ENCODE results near the gene NR5A1.
A peak's percentile ranks its signal among the peaks of the same experiment; 100 is the strongest.

Gene NR5A1

GRCh38 chr9:124452326-124452725, 54.9 kb downstream of the NR5A1 start:
- TF ChIP-seq POLR2A (IDR thresholded peaks at IDR 0.05; ENCODE audit: low read length) (no peak), GATA1 (IDR thresholded peaks at IDR 0.05; ENCODE audit: low read depth, low read length) (no peak)

GRCh38 chr9:124450931-124451661, 56.1 kb downstream of the NR5A1 start:
- TF ChIP-seq GATA1 (IDR thresholded peaks at IDR 0.05; ENCODE audit: low read depth, low read length), result no peak
- no peak for TF ChIP-seq POLR2A (IDR thresholded peaks at IDR 0.05; ENCODE audit: low read length)
- no peak for DNase-seq

More at GRCh38 chr9:124452326-124452725, 54.9 kb downstream of the NR5A1 start:
- no peak for DNase-seq

GRCh38 chr9:124450241-124450924, 56.8 kb downstream of the NR5A1 start, which contains the start of gene ADGRD2:
TSS of gene ADGRD2 (plus strand) at chr9:124450451. CDS start at chr9:124451667, 1,216 bp downstream.
- TF ChIP-seq POLR2A (IDR thresholded peaks at IDR 0.05; ENCODE audit: low read length), result no peak
- TF ChIP-seq GATA1 (IDR thresholded peaks at IDR 0.05; ENCODE audit: low read depth, low read length), result no peak
- peak; percentile 25 to 27 for DNase-seq

- TF ChIP-seq POLR2A (IDR thresholded peaks at IDR 0.05; ENCODE audit: low read length) (no peak), GATA1 (IDR thresholded peaks at IDR 0.05; ENCODE audit: low read depth, low read length) (no peak)
- no peak for DNase-seq
Observed at GRCh38 chr9:124449381-124450151, 57.6 kb downstream of the NR5A1 start.

- DNase-seq, result no peak
Observed at GRCh38 chr9:124448019-124448418, 59.2 kb downstream of the NR5A1 start.

GRCh38 chr9:124447297-124447661, 59.9 kb downstream of the NR5A1 start:
- TF ChIP-seq GATA1 (IDR thresholded peaks at IDR 0.05; ENCODE audit: low read depth, low read length), result no peak
- TF ChIP-seq POLR2A (IDR thresholded peaks at IDR 0.05; ENCODE audit: low read length), result no peak
- no peak for DNase-seq

More at GRCh38 chr9:124448019-124448418, 59.2 kb downstream of the NR5A1 start:
- TF ChIP-seq POLR2A (IDR thresholded peaks at IDR 0.05; ENCODE audit: low read length) (no peak), GATA1 (IDR thresholded peaks at IDR 0.05; ENCODE audit: low read depth, low read length) (no peak)

- no peak for TF ChIP-seq GATA1 (IDR thresholded peaks at IDR 0.05; ENCODE audit: low read depth, low read length)
- TF ChIP-seq POLR2A (IDR thresholded peaks at IDR 0.05; ENCODE audit: low read length), result no peak
- DNase-seq, result no peak
Observed at GRCh38 chr9:124444166-124444565, 63.0 kb downstream of the NR5A1 start.

- TF ChIP-seq POLR2A (IDR thresholded peaks at IDR 0.05; ENCODE audit: low read length), result no peak
- no peak for TF ChIP-seq GATA1 (IDR thresholded peaks at IDR 0.05; ENCODE audit: low read depth, low read length)
- no peak for DNase-seq
Observed at GRCh38 chr9:124443625-124444024, 63.6 kb downstream of the NR5A1 start.

- TF ChIP-seq POLR2A (IDR thresholded peaks at IDR 0.05; ENCODE audit: low read length) (no peak), GATA1 (IDR thresholded peaks at IDR 0.05; ENCODE audit: low read depth, low read length) (no peak)
- no peak for DNase-seq
Observed at GRCh38 chr9:124442826-124443225, 64.4 kb downstream of the NR5A1 start.

- TF ChIP-seq GATA1 (IDR thresholded peaks at IDR 0.05; ENCODE audit: low read depth, low read length), result no peak
- no peak for TF ChIP-seq POLR2A (IDR thresholded peaks at IDR 0.05; ENCODE audit: low read length)
- no peak for DNase-seq
Observed at GRCh38 chr9:124442379-124442778, 64.8 kb downstream of the NR5A1 start.

- no peak for DNase-seq
- TF ChIP-seq POLR2A (IDR thresholded peaks at IDR 0.05; ENCODE audit: low read length), result no peak
- TF ChIP-seq GATA1 (IDR thresholded peaks at IDR 0.05; ENCODE audit: low read depth, low read length), result no peak
Observed at GRCh38 chr9:124441291-124441690, 65.9 kb downstream of the NR5A1 start.

- TF ChIP-seq POLR2A (IDR thresholded peaks at IDR 0.05; ENCODE audit: low read length), result no peak
- no peak for TF ChIP-seq GATA1 (IDR thresholded peaks at IDR 0.05; ENCODE audit: low read depth, low read length)
- DNase-seq, result no peak
Observed at GRCh38 chr9:124440786-124441185, 66.4 kb downstream of the NR5A1 start.

- DNase-seq, result no peak
Observed at GRCh38 chr9:124439686-124440243, 67.4 kb downstream of the NR5A1 start.

GRCh38 chr9:124439086-124439485, 68.1 kb downstream of the NR5A1 start:
- TF ChIP-seq GATA1 (IDR thresholded peaks at IDR 0.05; ENCODE audit: low read depth, low read length) (no peak), POLR2A (IDR thresholded peaks at IDR 0.05; ENCODE audit: low read length) (no peak)
- DNase-seq, result no peak

More at GRCh38 chr9:124439686-124440243, 67.4 kb downstream of the NR5A1 start:
- TF ChIP-seq POLR2A (IDR thresholded peaks at IDR 0.05; ENCODE audit: low read length) (no peak), GATA1 (IDR thresholded peaks at IDR 0.05; ENCODE audit: low read depth, low read length) (no peak)

Data from erythroblast (primary cell).